Fibroblast of lung (primary cell): ENCODE results near the gene HTATIP2. TPM values are rescaled to one million over a fixed set of nuclear protein-coding genes. Genes with fewer than 3 reads are reported as not detected.

Experiments used
- DNase-seq, 2 donors: peaks; one replicate each; pipeline versions ENCODE4 v3.0.0 to v3.0.0-alpha.2; 2010; ENCODE audit warnings: low read depth in 2 of 2
- H2AFZ ChIP-seq: 2 replicates; pipeline ENCODE4 v1.5.1; 2012; ENCODE audit warnings: low read length, control low read depth, inconsistent platforms
- H3K27ac ChIP-seq: 2 replicates; pipeline ENCODE4 v1.5.1; 2011; ENCODE audit warnings: low read length, control low read depth; ENCODE audit not compliant: insufficient read depth
- H3K27me3 ChIP-seq: 2 replicates; pipeline ENCODE4 v1.5.1; 2011; ENCODE audit warnings: mild to moderate bottlenecking, low read length; ENCODE audit not compliant: control insufficient read depth, insufficient read depth
- H3K36me3 ChIP-seq: 2 replicates; pipeline ENCODE4 v1.5.1; 2011; ENCODE audit warnings: low read length; ENCODE audit not compliant: control insufficient read depth, insufficient read depth
- H3K4me1 ChIP-seq: 2 replicates; pipeline ENCODE4 v1.5.1; 2011; ENCODE audit warnings: low read length; ENCODE audit not compliant: control insufficient read depth, insufficient read depth; ENCODE audit errors: extremely low read depth
- H3K4me2 ChIP-seq: 2 replicates; pipeline ENCODE4 v1.5.1; 2011; ENCODE audit warnings: low read length, control low read depth; ENCODE audit not compliant: insufficient read depth; ENCODE audit errors: extremely low read depth
- H3K4me3 ChIP-seq, 4 experiments: fragments of 200-600 bp in 1 of 4; sonication (generic) in 1 of 4; replicated peaks in 1 of 4; 2 replicates each; pipeline ENCODE4 v1.5.1; 2011 to 2016; ENCODE audit warnings: low read length in 4 of 4, low read depth in 3 of 4, mild to moderate bottlenecking in 3 of 4, control low read depth in 2 of 4, inconsistent platforms in 1 of 4, mixed read lengths in 1 of 4; ENCODE audit not compliant: insufficient read depth in 1 of 4; ENCODE audit errors: control extremely low read depth in 1 of 4
- H3K79me2 ChIP-seq: 2 replicates; pipeline ENCODE4 v1.5.1; 2012; ENCODE audit warnings: mild to moderate bottlenecking, low read length, inconsistent platforms; ENCODE audit not compliant: control insufficient read depth, insufficient read depth
- H3K9ac ChIP-seq: 2 replicates; pipeline ENCODE4 v1.5.1; 2011; ENCODE audit warnings: mild to moderate bottlenecking, low read length, control low read depth; ENCODE audit not compliant: insufficient read depth
- H3K9me3 ChIP-seq: 2 replicates; pipeline ENCODE4 v1.5.1; 2012; ENCODE audit warnings: low read depth, low read length; ENCODE audit not compliant: control insufficient read depth, insufficient read depth
- H4K20me1 ChIP-seq: 2 replicates; pipeline ENCODE4 v1.5.1; 2011; ENCODE audit warnings: low read length; ENCODE audit not compliant: control insufficient read depth, insufficient read depth; ENCODE audit errors: extremely low read depth
- CTCF ChIP-seq, 2 donors: IDR thresholded peaks in 1 of 2; conservative IDR thresholded peaks in 1 of 2; 1 replicate in 1 of 2; 2 replicates in 1 of 2; pipeline ENCODE4 v1.5.1; 2011 to 2012; ENCODE audit warnings: low read length in 2 of 2, control low read depth in 1 of 2, inconsistent platforms in 1 of 2, low read depth in 1 of 2, mild to moderate bottlenecking in 1 of 2
- EZH2 ChIP-seq: IDR thresholded peaks from 2 replicates; pipeline ENCODE4 v1.5.1; 2012; ENCODE audit warnings: low read length, control low read depth, mild to moderate bottlenecking; ENCODE audit errors: missing control alignments
- polyA plus RNA-seq, 2 donors: library from polyadenylated mRNA; depleted of rRNA in 1 of 2; stranded (reverse) in 1 of 2; unstranded in 1 of 2; fragments of >200 nt; gene quantifications; 2 replicates each; pipeline ENCODE4 v1.2.1, GENCODE V29; 2011 to 2012; ENCODE audit warnings: missing spikeins in 1 of 2
- total RNA-seq: library from RNA; depleted of rRNA; stranded (reverse); fragments of >200 nt; gene quantifications from 2 replicates; pipeline ENCODE4 v1.2.1, GENCODE V29; 2014

The HTATIP2 gene
- total and polyA plus RNA-seq, 2 donors (not counting 1 experiment from before 2014, with no cell fraction given) = 59.1 to 77.6 TPM

GRCh38 chr11:20429216-20429615, 65.7 kb downstream of the HTATIP2 start:
- no peak for TF ChIP-seq EZH2
- no peak for TF ChIP-seq CTCF (conservative IDR thresholded peaks at IDR 0.05 in 1 of 2, IDR thresholded peaks at IDR 0.05 in 1 of 2; ENCODE audit: low read depth in 1 of 2, low read length in 2 of 2)
- no peak overlapping the region for H3K9ac ChIP-seq
- no peaks in the 10 kb centered on the region for H4K20me1 ChIP-seq
- H2AFZ ChIP-seq = no peak overlapping the region
- no peak for DNase-seq
- no peaks in the 10 kb centered on the region for H3K4me1 ChIP-seq
- no peaks in the 10 kb centered on the region for H3K36me3 ChIP-seq
- no peaks in the 10 kb centered on the region for H3K9me3 ChIP-seq
- no peak overlapping the region for H3K4me2 ChIP-seq
- no peaks in the 10 kb centered on the region for H3K27me3 ChIP-seq
- no peaks in the 10 kb centered on the region for H3K79me2 ChIP-seq
- H3K27ac ChIP-seq = no peak overlapping the region
- no peak overlapping the region for H3K4me3 ChIP-seq

Other genes with a start within 250 kb of the HTATIP2 start
- not detected in 2 replicates for gene DBX1, start 203.2 kb upstream of the HTATIP2 start, total RNA-seq
- not detected in 2 replicates for gene DBX1, start 203.2 kb upstream of the HTATIP2 start, polyA plus RNA-seq
- 12.8 and 13.0 TPM in 2 replicates for gene PRMT3, start 24.0 kb downstream of the HTATIP2 start, total RNA-seq
- gene PRMT3, start 24.0 kb downstream of the HTATIP2 start, polyA plus RNA-seq = 14.2 and 15.7 TPM in 2 replicates
- not detected in 2 replicates for gene SLC6A5, start 235.9 kb downstream of the HTATIP2 start, total RNA-seq
- not detected in 2 replicates for gene SLC6A5, start 235.9 kb downstream of the HTATIP2 start, polyA plus RNA-seq